ENCODE measurements around the gene B4GALT1.

B4GALT1 gene

DNA sequence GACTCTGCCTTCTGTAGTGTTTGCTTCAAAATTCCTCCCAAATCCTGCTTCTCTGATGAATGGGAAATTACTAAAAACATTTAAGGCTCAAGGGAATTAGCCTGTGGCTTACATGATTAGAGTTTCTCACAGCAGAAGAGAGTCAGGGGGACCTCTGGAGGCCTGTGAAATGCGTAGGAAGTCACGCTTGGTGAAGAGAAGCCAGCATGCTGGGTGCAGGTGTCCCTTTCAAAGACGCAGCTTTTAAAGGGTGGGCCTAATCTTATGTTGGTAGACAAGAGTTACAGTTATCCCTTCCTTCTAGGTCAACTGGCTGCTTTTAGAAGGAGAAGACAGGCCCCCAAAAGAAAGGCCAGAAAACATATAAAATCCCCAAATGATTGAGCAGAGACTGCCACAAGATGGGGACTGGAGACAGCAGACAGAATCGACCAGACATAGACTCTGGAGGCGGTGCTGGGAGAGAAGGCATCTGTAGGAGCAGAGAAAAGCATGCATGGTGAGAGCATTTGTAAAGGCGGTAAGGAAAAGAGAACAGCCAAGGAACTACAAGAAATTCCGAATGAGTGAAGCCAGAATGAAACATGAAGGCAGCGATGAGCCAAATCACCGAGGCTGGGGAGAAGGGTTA is 42.3 kb downstream of the B4GALT1 start:
- DNase-seq (ENCODE audit: low read depth in 2 of 2, low spot score in 1 of 2): no peak

DNA sequence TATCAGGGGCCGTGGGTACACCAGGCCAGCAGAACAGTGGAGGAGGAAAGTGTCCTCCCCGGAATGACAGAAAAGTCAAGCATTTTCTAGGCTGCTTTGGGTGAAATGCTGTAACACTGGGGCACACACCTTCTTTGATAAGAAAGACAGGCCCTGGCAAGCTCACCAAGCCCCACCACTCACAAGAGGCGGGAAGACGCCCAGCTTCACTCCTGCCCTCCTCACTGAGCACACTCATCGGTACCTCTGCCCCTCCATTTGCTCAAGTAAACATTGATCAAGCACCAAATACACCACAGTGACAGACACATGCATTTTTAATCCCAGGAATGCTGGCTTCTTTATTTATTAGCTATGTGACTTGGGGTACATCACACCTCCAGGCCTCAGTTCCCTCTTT is 43.1 kb downstream of the B4GALT1 start:
- DNase-seq (ENCODE audit: low read depth in 2 of 2, low spot score in 1 of 2): no peak

GRCh38 chr9:33123407-33124031 is 43.6 kb downstream of the B4GALT1 start:
- no peak for DNase-seq (ENCODE audit: low read depth in 2 of 2, low spot score in 1 of 2)

DNA sequence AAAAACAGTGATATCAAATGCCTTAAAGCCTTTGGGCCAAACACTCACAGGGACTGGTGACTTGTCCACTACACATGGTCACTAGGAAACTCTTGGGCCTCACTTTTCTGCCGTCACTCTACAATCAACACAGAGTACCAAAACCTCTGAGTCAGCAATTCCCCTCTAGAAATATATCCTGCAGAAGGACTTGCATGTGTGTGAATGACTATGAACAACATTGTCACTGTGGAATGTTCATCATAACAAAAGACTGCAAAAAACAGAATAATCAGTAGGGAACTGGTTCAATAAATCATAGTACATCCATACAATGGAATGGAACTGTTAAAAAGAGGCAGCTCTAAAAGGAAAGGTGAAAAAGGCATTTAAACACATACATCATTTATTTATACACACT is 46.5 kb downstream of the B4GALT1 start:
- DNase-seq (ENCODE audit: low read depth in 2 of 2, low spot score in 1 of 2): no peak

GRCh38 chr9:33117796-33118195 is 49.3 kb downstream of the B4GALT1 start:
- no peak for DNase-seq (ENCODE audit: low read depth in 2 of 2, low spot score in 1 of 2)

DNA sequence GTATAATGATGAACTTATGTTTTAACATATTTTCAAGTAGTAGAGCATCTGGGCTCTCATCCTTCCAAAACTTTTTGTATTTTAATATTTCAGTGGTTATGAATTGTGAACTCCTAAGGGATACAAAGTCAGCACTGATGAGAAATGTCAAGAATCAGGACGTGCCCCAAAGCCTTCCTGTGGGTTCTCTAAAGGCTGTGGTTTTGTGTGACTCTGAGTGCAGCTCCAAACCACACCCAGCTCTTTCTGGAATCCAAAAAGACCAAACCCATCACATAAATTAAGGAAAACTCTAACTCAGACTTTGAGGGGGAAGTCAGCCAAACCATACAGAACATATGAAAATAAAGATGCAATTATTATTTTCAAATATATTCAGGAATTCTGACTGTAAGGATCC is 49.8 kb downstream of the B4GALT1 start:
- no peak for DNase-seq (ENCODE audit: low read depth in 2 of 2, low spot score in 1 of 2)

- DNase-seq (ENCODE audit: low read depth in 2 of 2, low spot score in 1 of 2): no peak
Measured at GRCh38 chr9:33116860-33117259, 50.3 kb downstream of the B4GALT1 start.

DNA sequence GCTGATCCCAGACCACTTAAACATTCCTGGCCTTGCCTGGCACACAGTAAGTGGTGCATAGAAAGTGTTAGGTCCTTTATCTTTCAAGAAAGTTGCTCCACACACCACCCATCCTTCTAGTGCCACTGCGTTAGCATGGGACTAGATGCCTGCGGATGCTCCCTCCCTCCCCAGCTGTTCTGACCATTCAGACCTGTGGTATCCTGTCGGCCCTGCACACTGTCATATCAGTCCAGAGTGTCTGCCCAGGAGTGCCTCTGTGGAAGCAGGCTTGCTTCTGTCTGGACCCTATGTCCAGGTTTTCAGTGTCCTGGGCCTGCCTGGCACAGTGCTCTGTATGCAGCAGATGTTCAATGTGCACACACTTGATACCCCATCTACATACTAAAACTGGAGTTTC is 52.4 kb downstream of the B4GALT1 start:
- DNase-seq (ENCODE audit: low read depth in 2 of 2, low spot score in 1 of 2): no peak

DNA sequence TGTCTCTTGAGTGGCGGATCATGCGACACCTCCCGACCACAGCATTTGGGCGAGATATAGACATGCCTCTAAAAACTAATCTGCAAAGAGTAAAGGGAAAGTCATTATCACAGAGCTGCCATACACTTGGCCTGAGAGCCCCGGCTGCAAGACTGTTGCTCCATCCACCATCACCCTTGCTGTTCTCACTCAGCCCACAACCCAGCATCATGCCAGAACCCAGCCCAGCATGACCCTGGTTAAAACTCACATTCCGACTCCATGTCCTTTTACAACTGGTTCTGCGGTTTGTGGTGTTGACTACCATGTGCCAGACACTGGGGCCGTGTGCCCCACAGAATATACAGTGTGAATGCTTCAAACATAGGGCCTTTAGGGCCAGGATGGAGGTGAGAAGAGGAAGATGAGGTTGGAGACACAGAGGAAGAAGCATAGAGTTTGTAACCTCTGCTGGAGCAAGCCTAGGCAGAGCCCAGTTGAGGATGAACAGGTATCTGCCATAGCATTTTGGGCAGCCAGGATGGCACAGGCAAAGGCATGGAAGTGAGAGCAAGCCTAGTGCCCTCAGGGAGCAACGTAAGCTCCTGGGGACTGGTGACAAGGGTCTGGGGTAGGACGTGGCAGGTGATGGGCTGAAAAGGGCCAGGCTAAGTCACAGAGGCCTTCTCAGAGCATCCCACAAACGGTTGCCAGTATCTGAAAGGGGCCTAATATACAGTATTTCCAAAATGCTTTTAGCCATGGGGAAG is 53.2 kb downstream of the B4GALT1 start:
- DNase-seq (ENCODE audit: low read depth in 2 of 2, low spot score in 1 of 2): no peak

DNA sequence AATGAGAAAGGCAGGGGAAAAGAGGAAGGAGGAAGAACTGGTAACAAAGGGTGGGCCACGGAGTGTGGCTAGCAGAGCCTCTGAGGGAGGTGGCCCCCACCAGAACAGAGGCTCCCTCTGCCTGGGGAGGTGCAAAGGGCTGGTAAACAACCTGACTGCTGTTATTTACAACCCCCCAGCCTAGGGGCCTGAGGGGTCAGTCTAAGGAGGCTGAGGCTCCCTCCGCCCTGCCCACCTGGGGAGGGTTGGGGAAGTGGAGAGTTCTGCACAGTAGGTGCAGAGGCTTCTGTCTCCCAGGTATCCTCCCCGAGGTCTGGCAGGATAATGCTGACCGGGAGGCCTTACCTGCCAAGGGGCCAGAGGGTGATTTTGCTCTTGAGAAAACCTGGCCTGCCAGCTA is 55.0 kb downstream of the B4GALT1 start:
- no peak for DNase-seq (ENCODE audit: low read depth in 2 of 2, low spot score in 1 of 2)

DNA sequence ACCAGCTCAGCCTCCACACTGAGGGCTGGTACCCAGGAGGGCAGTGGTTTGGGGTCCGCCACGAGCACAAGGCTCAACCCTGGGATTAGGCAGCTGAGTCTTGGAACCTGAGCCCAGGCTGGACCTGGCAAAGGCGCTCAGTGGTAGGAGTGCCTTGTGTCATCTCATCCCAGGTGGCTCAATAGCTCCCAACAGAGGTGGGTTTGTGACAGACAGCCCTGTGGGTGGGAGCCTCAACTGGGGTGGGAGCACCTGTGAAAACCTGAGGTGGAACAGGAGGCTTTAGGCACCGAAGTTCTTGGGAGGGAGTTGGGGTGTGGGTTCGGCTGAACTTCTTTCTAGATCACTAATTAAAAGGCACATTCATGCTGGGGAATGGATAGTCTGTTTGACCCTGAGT is 55.5 kb downstream of the B4GALT1 start:
- no peak for DNase-seq (ENCODE audit: low read depth in 2 of 2, low spot score in 1 of 2)

- DNase-seq (ENCODE audit: low read depth in 2 of 2, low spot score in 1 of 2): no peak
Measured at GRCh38 chr9:33110686-33111085, 56.5 kb downstream of the B4GALT1 start.

GRCh38 chr9:33109850-33110595 is 57.1 kb downstream of the B4GALT1 start:
- no peak for DNase-seq (ENCODE audit: low read depth in 2 of 2, low spot score in 1 of 2)

GRCh38 chr9:33109097-33109496 is 58.0 kb downstream of the B4GALT1 start:
- DNase-seq (ENCODE audit: low read depth in 2 of 2, low spot score in 1 of 2): no peak

DNA sequence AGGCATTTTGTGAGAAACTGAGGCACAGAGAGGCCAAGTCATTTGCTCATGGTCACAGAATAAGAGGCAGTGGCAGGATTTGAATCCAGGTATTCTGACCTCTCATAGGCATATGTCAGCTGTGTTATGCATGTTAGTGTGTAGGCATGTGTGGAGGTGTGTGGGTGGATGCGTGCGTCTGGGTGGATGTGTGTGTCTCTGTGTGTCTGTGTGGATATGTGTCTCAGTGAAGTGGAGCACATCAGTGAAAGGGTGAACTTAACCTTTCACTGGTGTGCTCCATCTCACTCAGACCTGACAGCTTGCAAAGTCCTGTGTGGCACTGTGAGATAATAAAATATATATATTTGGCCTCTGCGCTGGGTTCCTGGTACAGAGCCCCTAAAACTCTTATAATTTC is 58.7 kb downstream of the B4GALT1 start:
- no peak for DNase-seq (ENCODE audit: low read depth in 2 of 2, low spot score in 1 of 2)

DNA sequence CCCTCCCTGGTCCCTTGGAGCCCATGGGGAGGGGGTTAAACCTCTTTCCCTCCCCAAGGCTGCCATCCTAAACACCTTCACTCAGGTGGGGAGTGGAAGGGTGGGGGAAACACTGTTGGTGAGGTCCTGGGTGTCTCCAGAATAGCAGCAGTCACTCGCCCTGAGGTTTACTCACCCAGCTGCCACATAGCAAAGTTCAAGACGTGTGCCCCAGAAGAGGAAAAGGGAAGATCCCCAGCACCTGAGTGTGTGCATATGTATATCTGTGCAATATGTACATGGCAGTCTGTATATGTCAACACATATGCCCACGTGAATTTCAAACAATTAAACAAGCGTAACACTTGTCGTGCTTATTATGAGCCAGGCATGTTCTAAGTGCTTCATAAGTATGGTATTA is 59.4 kb downstream of the B4GALT1 start:
- no peak for DNase-seq (ENCODE audit: low read depth in 2 of 2, low spot score in 1 of 2)

GRCh38 chr9:33106827-33107621 is 60.1 kb downstream of the B4GALT1 start:
- DNase-seq (ENCODE audit: low read depth in 2 of 2, low spot score in 1 of 2): no peak

DNA sequence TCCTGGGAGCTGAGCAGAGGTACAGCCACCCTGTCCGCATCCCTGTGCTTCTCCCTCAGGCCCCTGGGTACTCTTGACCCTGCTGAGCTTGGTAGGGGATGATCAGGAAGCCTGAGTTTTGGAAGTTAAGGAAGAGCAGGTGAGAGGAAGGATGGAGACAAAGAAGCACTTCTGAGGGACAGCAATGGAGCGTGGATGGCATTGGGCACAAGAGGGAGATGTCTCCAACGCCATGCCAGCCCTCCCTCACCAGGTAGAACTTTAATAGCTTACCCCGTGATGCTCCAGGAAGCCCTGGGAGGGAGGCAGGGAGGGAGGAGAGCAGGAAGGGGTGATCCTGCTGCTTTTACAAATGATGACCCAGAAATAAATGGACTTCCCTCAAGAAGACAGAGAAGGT is 60.8 kb downstream of the B4GALT1 start:
- no peak for DNase-seq (ENCODE audit: low read depth in 2 of 2, low spot score in 1 of 2)

GRCh38 chr9:33105959-33106358 is 61.2 kb downstream of the B4GALT1 start:
- no peak for DNase-seq (ENCODE audit: low read depth in 2 of 2, low spot score in 1 of 2)

DNA sequence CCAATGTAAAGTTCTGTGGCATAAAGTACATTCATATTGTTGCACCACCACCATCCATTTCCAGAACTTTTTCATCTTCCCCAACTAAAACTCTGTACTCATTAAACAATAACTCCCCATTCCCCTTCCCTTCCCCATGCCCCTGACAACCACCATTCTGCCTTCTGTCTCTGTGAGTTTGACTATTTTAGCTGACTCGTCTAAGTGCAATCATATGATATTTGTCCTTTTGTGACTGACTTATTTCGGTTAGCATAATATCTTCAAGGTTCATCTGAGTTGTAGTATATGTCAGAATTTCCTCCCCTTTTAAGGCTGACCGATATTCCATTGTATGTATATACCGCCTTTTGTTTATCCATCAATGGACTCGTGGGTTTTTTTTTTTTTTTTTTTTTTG is 61.6 kb downstream of the B4GALT1 start:
- no peak for DNase-seq (ENCODE audit: low read depth in 2 of 2, low spot score in 1 of 2)

DNA sequence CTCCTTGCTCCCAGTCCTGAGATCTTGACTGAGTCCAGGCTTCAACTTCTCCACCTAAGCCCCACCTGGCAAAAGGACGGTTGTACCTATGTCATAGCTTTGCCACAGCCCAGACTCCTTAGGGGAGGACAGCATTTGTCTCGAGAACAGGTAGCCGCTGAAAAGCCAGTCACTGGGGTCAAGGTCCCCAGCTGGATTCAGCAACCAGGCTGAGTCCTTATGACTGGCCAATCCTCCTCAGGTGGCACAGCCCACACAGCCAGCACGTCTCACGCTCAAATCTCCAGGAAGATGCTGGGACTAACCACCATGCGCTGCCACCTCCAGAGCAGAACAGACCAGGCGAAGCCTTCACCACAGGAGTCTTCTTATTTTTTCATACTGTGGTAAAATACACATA is 62.7 kb downstream of the B4GALT1 start:
- no peak for DNase-seq (ENCODE audit: low read depth in 2 of 2, low spot score in 1 of 2)

Data from stimulated activated CD8-positive, alpha-beta memory T cell treated with anti-CD3 and anti-CD28 coated beads, Interleukin-4, amount 100 ng/mL, for 4 hours (primary cell).